ENCODE data around the gene SMAD7. TPM values are rescaled to one million over a fixed set of nuclear protein-coding genes. Genes with fewer than 3 reads are reported as not detected.

Gene SMAD7
- total RNA-seq, 4 donors from 2014 or later, result 40.1 to 69.3 (median 59.2) TPM

DNA sequence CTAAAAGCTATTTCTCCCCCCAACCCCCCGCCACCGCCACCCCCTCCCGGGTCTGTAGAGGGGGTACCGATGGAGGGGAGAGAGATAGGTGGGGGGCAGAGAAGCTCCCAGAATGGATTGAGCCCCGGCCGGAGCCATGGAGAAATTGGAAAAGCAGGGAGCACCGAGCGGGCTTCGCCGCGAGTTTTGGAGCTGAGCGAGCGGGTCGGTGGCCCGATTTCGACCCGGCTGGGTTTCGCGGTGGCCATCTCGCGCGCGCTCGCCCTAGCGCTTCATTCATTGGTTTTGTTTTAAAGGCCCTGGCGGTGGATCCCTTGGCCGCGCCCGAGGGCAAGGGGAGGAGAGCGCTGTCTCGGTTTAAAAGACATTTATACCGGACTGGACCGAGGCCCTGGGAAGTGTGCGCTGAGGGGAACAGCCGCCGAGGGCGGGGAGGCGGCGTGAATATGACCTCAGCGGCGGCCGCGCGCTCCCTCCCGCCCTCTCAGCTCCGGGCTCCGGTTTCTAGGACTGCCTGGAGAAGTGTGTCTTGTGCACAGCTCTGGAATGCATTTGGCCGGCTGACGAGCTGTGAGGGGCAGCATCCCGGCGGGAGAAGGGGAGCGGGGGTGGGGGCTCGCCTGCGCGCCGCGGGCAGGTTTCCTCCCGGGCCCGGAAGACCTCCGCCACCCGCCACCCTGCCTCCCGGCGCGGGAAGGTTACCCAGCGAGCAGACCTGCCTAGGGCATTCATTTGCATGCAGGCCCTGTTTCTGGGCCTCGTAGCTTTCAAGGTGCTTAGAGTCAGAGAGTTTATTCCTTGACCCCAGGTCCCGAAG lies 1.7 kb upstream of the SMAD7 start:
- WGBS, 2 donors, result 1% methylated on average over 29 to 55 of the region's 67 CpGs
- H3K27me3 ChIP-seq, result no peaks in the 10 kb centered on the region
- intact Hi-C loops (cut with DNase I), result no loop called here
- H3K4me1 ChIP-seq, result peaks cover 26 to 36% of the 10 kb centered on the region in 2 donors
- H3K27ac ChIP-seq, result peak overlapping the region; percentile 98 to 100 (median 99)
- H3K9me3 ChIP-seq, result no peaks in the 10 kb centered on the region
- peak overlapping the region; percentile 35 to 94 (median 60) for H3K4me3 ChIP-seq (replicated peaks in 1 of 3)
- H3K36me3 ChIP-seq, result no peaks in the 10 kb centered on the region
- peak; percentile 91 to 92 for DNase-seq
- peak in 1 of 2 donors; percentile 82 for TF ChIP-seq POLR2A (IDR thresholded peaks at IDR 0.05)
- TF ChIP-seq, protein P1, sequence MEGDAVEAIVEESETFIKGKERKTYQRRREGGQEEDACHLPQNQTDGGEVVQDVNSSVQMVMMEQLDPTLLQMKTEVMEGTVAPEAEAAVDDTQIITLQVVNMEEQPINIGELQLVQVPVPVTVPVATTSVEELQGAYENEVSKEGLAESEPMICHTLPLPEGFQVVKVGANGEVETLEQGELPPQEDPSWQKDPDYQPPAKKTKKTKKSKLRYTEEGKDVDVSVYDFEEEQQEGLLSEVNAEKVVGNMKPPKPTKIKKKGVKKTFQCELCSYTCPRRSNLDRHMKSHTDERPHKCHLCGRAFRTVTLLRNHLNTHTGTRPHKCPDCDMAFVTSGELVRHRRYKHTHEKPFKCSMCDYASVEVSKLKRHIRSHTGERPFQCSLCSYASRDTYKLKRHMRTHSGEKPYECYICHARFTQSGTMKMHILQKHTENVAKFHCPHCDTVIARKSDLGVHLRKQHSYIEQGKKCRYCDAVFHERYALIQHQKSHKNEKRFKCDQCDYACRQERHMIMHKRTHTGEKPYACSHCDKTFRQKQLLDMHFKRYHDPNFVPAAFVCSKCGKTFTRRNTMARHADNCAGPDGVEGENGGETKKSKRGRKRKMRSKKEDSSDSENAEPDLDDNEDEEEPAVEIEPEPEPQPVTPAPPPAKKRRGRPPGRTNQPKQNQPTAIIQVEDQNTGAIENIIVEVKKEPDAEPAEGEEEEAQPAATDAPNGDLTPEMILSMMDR (IDR thresholded peaks at IDR 0.05), result peak in 1 of 6 experiments; percentile 10

DNA sequence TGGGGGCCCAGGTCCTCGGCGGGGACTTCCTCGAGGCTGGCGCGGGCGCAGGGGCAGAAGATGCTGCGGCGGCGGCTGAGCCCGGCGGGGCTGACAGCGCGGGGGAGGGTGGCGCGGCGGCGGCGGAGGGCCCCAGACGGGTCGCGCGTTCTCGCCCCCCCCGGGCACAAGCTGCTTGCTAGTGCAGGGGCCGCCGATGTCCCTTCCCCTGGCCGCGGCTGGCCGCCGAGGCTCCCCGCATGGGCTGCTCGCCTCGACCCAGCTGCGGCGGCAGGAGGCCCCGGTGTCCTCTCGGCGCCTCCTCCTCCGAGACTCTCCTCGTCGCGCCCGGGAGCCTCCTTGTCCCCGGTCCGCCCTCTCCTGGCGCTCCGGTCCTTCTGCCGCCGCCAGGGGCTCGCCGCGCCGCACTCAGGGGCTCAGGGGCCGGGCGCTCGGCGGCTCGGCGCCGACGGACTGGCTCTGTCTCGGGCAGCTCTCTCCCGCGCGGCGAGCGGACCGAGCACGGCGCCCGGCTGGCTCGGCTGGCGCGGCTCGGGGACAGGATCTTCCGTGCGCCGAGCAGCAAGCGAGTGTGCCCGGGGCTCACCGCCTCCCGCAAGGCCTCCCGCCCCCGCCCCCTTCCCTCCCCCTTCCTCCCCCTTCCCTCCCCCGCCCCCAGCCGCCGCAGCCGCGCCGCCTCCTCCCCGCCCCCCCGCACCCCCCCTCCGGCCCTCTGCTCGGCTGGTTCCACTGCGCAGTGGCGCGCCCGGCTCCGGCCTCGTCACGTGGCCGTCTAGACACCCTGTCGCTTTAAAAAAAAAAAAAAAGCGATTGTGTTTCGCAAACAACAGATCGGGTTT lies 902 bp upstream of the SMAD7 start:
- Histone ChIP-seq H3K27me3 (no peaks in the 10 kb centered on the region), H3K4me1 (peaks cover 31 to 35% of the 10 kb centered on the region in 2 donors), H3K9me3 (no peaks in the 10 kb centered on the region), H3K4me3 (replicated peaks in 1 of 3) (peak overlapping the region; percentile 76 to 94 (median 86)), H3K36me3 (no peaks in the 10 kb centered on the region), H3K27ac (peak overlapping the region; percentile 98 to 100 (median 99))
- WGBS, 2 donors, result 0 to 1% methylated on average over 13 to 41 of the region's 106 CpGs
- DNase-seq, result peak; percentile 90 to 93
- TF ChIP-seq, protein P1 (IDR thresholded peaks at IDR 0.05), result peak in 2 of 6 experiments; percentile 23 to 25
- TF ChIP-seq POLR2A (IDR thresholded peaks at IDR 0.05), result peak; percentile 88 to 91
- intact Hi-C loops (cut with DNase I), result no loop called here

DNA sequence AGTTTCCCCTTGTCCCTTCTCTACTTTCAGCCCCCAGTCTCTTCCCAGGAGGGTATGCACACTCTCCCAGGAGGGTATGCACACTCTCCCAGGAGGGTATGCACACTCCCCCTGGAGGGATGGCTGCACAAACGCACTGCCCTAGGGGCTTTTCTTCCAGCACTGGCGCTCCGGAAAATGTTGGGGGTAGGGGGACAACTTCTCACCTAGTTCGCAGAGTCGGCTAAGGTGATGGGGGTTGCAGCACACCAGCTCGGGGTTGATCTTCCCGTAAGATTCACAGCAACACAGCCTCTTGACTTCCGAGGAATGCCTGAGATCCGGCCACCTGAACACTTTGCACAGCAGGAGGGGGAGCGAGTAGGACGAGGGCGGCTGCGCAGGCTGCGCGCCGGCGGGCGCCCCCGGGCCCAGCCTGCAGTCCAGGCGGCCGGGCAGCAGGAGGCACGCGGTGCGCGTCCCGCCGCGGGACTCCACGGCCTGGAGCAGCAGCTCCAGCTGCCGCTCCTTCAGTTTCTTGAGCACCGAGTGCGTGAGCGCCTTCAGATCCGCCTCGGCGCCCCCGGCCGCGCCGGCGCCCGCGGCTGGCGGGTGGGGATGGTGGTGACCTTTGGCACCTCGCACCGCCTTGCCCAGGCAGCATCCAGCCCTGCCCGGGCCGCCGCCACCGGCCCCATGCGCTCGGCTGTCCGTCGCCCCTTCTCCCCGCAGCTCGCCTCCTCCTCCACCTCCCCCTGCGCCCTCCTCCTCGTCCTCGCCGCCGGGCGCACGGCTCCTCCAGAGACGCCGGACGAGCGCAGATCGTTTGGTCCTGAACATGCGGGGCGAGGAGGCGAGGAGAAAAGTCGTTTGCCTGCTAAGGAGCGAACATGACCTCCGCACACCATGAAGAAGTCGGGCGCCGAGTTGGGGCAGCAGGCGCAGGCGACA lies 894 bp downstream of the SMAD7 start:
- intact Hi-C loops (cut with DNase I), result loop anchor here (5.0 kb wide), 1 partner anchor 173 kb away; no protein-coding TSS in a partner anchor
- peak; percentile 83 to 86 for DNase-seq
- H3K27ac ChIP-seq, result peak overlapping the region; percentile 93 to 98 (median 95)
- TF ChIP-seq POLR2A (IDR thresholded peaks at IDR 0.05), result peak in 1 of 2 donors; percentile 77
- TF ChIP-seq, protein P1 (IDR thresholded peaks at IDR 0.05), result peak in 4 of 6 experiments; percentile 16 to 35 (median 28)
- no peaks in the 10 kb centered on the region for H3K9me3 ChIP-seq
- peaks cover 31 to 38% of the 10 kb centered on the region in 2 donors for H3K4me1 ChIP-seq
- WGBS, 2 donors, result 0% methylated on average over 6 to 10 of the region's 79 CpGs
- H3K27me3 ChIP-seq, result no peaks in the 10 kb centered on the region
- H3K36me3 ChIP-seq, result no peaks in the 10 kb centered on the region
- H3K4me3 ChIP-seq (replicated peaks in 1 of 3), result peak overlapping the region; percentile 73 to 94 (median 91)

DNA sequence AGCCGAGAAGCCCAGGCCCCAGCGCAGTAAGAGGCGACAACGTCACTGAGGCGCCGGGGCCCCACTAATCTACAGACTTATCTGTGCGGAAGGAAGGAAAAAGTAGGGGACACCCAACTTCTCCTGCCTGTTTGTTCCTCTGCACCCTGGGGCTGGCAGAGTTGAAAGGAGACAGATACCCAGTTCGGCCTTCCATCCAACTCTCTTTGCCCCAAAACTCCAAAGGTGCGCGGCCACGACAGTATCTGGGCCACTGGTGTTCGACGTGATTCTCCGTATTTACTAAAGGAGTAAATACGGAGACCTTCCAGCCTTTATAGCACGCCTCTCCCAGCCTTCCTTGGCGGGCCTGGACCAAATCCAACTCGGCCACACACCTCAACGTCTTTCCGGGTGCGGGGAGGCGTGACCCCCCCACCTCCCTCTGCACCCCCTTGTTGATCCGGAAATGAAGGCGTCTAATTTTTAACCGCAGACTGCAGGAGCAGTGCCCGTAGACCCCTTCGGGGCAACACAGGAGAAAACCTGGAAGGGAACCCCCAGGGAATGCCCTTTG lies 1.6 kb downstream of the SMAD7 start:
- peak; percentile 58 to 62 for DNase-seq
- H3K27me3 ChIP-seq, result no peaks in the 10 kb centered on the region
- H3K4me3 ChIP-seq (replicated peaks in 1 of 3), result peak overlapping the region; percentile 73 to 94 (median 91)
- TF ChIP-seq POLR2A (IDR thresholded peaks at IDR 0.05), result no peak
- TF ChIP-seq, protein P1 (IDR thresholded peaks at IDR 0.05), result no peak
- no peaks in the 10 kb centered on the region for H3K36me3 ChIP-seq
- no peaks in the 10 kb centered on the region for H3K9me3 ChIP-seq
- H3K27ac ChIP-seq, result peak overlapping the region; percentile 93 to 98 (median 95)
- H3K4me1 ChIP-seq, result peaks cover 36 to 46% of the 10 kb centered on the region in 2 donors
- WGBS, 2 donors, result 1 to 2% methylated on average over 27 of the region's 27 CpGs
- intact Hi-C loops (cut with DNase I), result loop anchor here (5.0 kb wide), 1 partner anchor 172 kb away; no protein-coding TSS in a partner anchor

Measured in thyroid gland (tissue), 4 donors.